H1 (cell line): ENCODE results near the gene MTMR8. TPM values are rescaled to one million over a fixed set of nuclear protein-coding genes. Genes with fewer than 3 reads are reported as not detected.

Experiments
- CTCF ChIA-PET: fragments of 300-600 bp; sonication (Branson Sonifier 250); formaldehyde crosslinking; loops from one replicate; lab custom pipeline; 2021; ENCODE audit not compliant: partially characterized antibody; lab: Charles Lee
- POLR2A ChIA-PET: fragments of 300-600 bp; sonication (Branson Sonifier 250); formaldehyde crosslinking; loops from one replicate; lab custom pipeline; 2021; ENCODE audit warnings: inconsistent platforms; ENCODE audit not compliant: partially characterized antibody; lab: Charles Lee
- DNase-seq, 2 experiments: peaks; one replicate each; pipeline versions ENCODE4 v3.0.0 to v3.0.0-alpha.2; 2010 to 2022; ENCODE audit warnings: low spot score in 2 of 2, low read depth in 1 of 2, mixed read lengths in 1 of 2
- FAIRE-seq: peaks from 2 replicates; lab custom pipeline; 2011; peaks lifted over from hg19 to GRCh38; lab: Jason Lieb, UNC
- H2AFZ ChIP-seq: 2 replicates; pipeline ENCODE4 v1.8.1; 2012; ENCODE audit warnings: low read length, inconsistent platforms
- H2AK5ac ChIP-seq: 2 replicates; pipeline ENCODE4 v1.6.1; 2013; ENCODE audit warnings: low read depth, low read length
- H2BK120ac ChIP-seq: replicated peaks from 2 replicates; pipeline ENCODE3; 2013; ENCODE audit warnings: low read depth, low read length, inconsistent platforms
- H2BK12ac ChIP-seq: 2 replicates; pipeline ENCODE4 v1.6.1; 2013; ENCODE audit warnings: low read depth, low read length
- H2BK15ac ChIP-seq: 2 replicates; pipeline ENCODE4 v1.6.1; 2013; ENCODE audit warnings: low read length
- H2BK20ac ChIP-seq: 2 replicates; pipeline ENCODE4 v1.6.1; 2013; ENCODE audit warnings: low read length
- H2BK5ac ChIP-seq: 2 replicates; pipeline ENCODE4 v1.6.1; 2013; ENCODE audit warnings: low read depth, low read length
- H3K14ac ChIP-seq: 2 replicates; pipeline ENCODE4 v1.6.1; 2013; ENCODE audit warnings: inconsistent platforms; ENCODE audit not compliant: insufficient read length
- H3K18ac ChIP-seq: 2 replicates; pipeline ENCODE4 v1.6.1; 2013; ENCODE audit warnings: low read length; ENCODE audit errors: extremely low read depth
- H3K23ac ChIP-seq: 2 replicates; pipeline ENCODE4 v1.6.1; 2013; ENCODE audit warnings: inconsistent platforms; ENCODE audit not compliant: insufficient read length
- H3K23me2 ChIP-seq: 2 replicates; pipeline ENCODE4 v1.6.1; 2013; ENCODE audit warnings: low read depth, low read length
- H3K27ac ChIP-seq: 2 replicates; pipeline ENCODE4 v1.6.1; 2011; ENCODE audit warnings: low read depth, low read length, inconsistent platforms
- H3K27me3 ChIP-seq, 4 experiments: replicated peaks in 1 of 4; 1 replicate in 1 of 4; 2 replicates in 3 of 4; pipeline versions ENCODE4 v1.6.1 to v1.8.1; 2011 to 2013; ENCODE audit warnings: low read length in 3 of 4, mild to moderate bottlenecking in 3 of 4, inconsistent platforms in 2 of 4, mixed read lengths in 2 of 4, moderate library complexity in 1 of 4; ENCODE audit not compliant: control insufficient read depth in 3 of 4, insufficient read depth in 3 of 4; ENCODE audit errors: extremely low read depth in 1 of 4
- H3K36me3 ChIP-seq, 4 experiments: 2 replicates each; pipeline versions ENCODE4 v1.6.1 to v1.8.1; 2011 to 2013; ENCODE audit warnings: mild to moderate bottlenecking in 4 of 4, low read length in 3 of 4, moderate library complexity in 2 of 4, control low read depth in 1 of 4, inconsistent platforms in 1 of 4; ENCODE audit not compliant: insufficient read depth in 4 of 4, control insufficient read depth in 2 of 4
- H3K4ac ChIP-seq: replicated peaks from 2 replicates; pipeline ENCODE3; 2013; ENCODE audit warnings: low read length, low read depth, mixed read lengths, inconsistent platforms; ENCODE audit not compliant: insufficient read length
- H3K4me1 ChIP-seq, 4 experiments: replicated peaks in 1 of 4; 1 replicate in 1 of 4; 2 replicates in 3 of 4; pipeline versions ENCODE4 v1.6.1 to v1.8.1; 2011 to 2013; ENCODE audit warnings: low read length in 3 of 4, inconsistent platforms in 2 of 4, mixed read lengths in 1 of 4; ENCODE audit not compliant: insufficient read depth in 4 of 4, control insufficient read depth in 3 of 4
- H3K4me2 ChIP-seq, 2 experiments: 2 replicates each; pipeline versions ENCODE4 v1.6.1 to v1.8.1; 2011 to 2013; ENCODE audit warnings: low read depth in 2 of 2, low read length in 2 of 2, control low read depth in 1 of 2, inconsistent platforms in 1 of 2, mild to moderate bottlenecking in 1 of 2; ENCODE audit not compliant: insufficient read depth in 1 of 2
- H3K4me3 ChIP-seq, 4 experiments: fragments of 200-600, 300-600 bp in 1 of 4; sonication (generic), shearing (Covaris generic), sonication (Bioruptor Twin) in 1 of 4; 2 replicates each; pipeline versions ENCODE4 v1.5.1 to v1.8.1; 2011 to 2016; ENCODE audit warnings: low read length in 4 of 4, low read depth in 3 of 4, control low read depth in 2 of 4, inconsistent platforms in 2 of 4, mild to moderate bottlenecking in 2 of 4, mixed read lengths in 1 of 4, moderate library complexity in 1 of 4; ENCODE audit not compliant: insufficient read depth in 2 of 4; ENCODE audit errors: extremely low read depth in 1 of 4
- H3K56ac ChIP-seq: replicated peaks from 2 replicates; pipeline ENCODE3; 2013; ENCODE audit warnings: low read depth, mild to moderate bottlenecking, mixed read lengths, low read length, inconsistent platforms; ENCODE audit not compliant: insufficient read length
- H3K79me1 ChIP-seq: 2 replicates; pipeline ENCODE4 v1.6.1; 2013; ENCODE audit warnings: low read depth, low read length, control low read depth
- H3K79me2 ChIP-seq, 2 experiments: 2 replicates each; pipeline versions ENCODE4 v1.6.1 to v1.8.1; 2012 to 2013; ENCODE audit warnings: low read length in 2 of 2, mild to moderate bottlenecking in 2 of 2, inconsistent platforms in 1 of 2; ENCODE audit not compliant: insufficient read depth in 2 of 2, control insufficient read depth in 1 of 2
- H3K9ac ChIP-seq, 4 experiments: replicated peaks in 1 of 4; 1 replicate in 1 of 4; 2 replicates in 3 of 4; pipeline versions ENCODE4 v1.6.1 to v1.8.1; 2011 to 2013; ENCODE audit warnings: low read depth in 3 of 4, low read length in 3 of 4, control low read depth in 2 of 4, mild to moderate bottlenecking in 2 of 4, moderate library complexity in 2 of 4, inconsistent platforms in 1 of 4; ENCODE audit errors: extremely low read depth in 1 of 4
- H3K9me3 ChIP-seq, 2 experiments: 2 replicates each; pipeline versions ENCODE4 v1.6.1 to v1.8.1; 2012 to 2013; ENCODE audit warnings: mild to moderate bottlenecking in 2 of 2, moderate library complexity in 2 of 2, control low read depth in 1 of 2, inconsistent platforms in 1 of 2, low read depth in 1 of 2, low read length in 1 of 2, mixed read lengths in 1 of 2; ENCODE audit not compliant: insufficient read depth in 2 of 2
- H4K20me1 ChIP-seq, 2 experiments: replicated peaks in 1 of 2; 2 replicates each; pipeline versions ENCODE3 to v1.8.1; 2011 to 2013; ENCODE audit warnings: inconsistent platforms in 2 of 2, low read length in 2 of 2, mild to moderate bottlenecking in 1 of 2; ENCODE audit not compliant: insufficient read depth in 2 of 2, control insufficient read depth in 1 of 2
- H4K5ac ChIP-seq: 2 replicates; pipeline ENCODE4 v1.6.1; 2013; ENCODE audit warnings: low read length, low read depth, mixed read lengths, inconsistent platforms; ENCODE audit not compliant: insufficient read length
- H4K8ac ChIP-seq: 2 replicates; pipeline ENCODE4 v1.8.0; 2013; ENCODE audit warnings: mild to moderate bottlenecking, moderate library complexity, low read length, inconsistent platforms; ENCODE audit not compliant: insufficient read depth; ENCODE audit errors: extremely low read depth
- H4K91ac ChIP-seq: replicated peaks from 2 replicates; pipeline ENCODE3; 2013; ENCODE audit warnings: low read length, mixed read lengths, inconsistent platforms; ENCODE audit not compliant: insufficient read length
- ATF2 ChIP-seq: IDR thresholded peaks from 2 replicates; pipeline ENCODE4 v1.6.1; 2012; ENCODE audit warnings: low read length, inconsistent platforms
- CHD2 ChIP-seq: IDR thresholded peaks from 2 replicates; pipeline ENCODE4 v1.6.1; 2012; ENCODE audit warnings: low read length, improper control_type of control experiment
- CREB1 ChIP-seq: IDR thresholded peaks from 2 replicates; pipeline ENCODE4 v1.6.1; 2012; ENCODE audit warnings: inconsistent platforms
- EP300 ChIP-seq, 2 experiments: IDR thresholded peaks; 1 replicate in 1 of 2; 2 replicates in 1 of 2; pipeline ENCODE4 v1.6.1; 2011 to 2012; ENCODE audit warnings: low read depth in 2 of 2, low read length in 2 of 2, mild to moderate bottlenecking in 2 of 2, borderline replicate concordance in 1 of 2, inconsistent platforms in 1 of 2, moderate library complexity in 1 of 2
- KDM1A ChIP-seq: fragments of 200-600, 300-600 bp; sonication (generic); IDR thresholded peaks from 2 replicates; pipeline ENCODE4 v1.7.1; 2016; ENCODE audit warnings: mild to moderate bottlenecking, low read length, borderline replicate concordance
- KDM5A ChIP-seq: fragments of 200-600 bp; IDR thresholded peaks from 2 replicates; pipeline ENCODE4 v1.7.1; 2012; ENCODE audit warnings: mild to moderate bottlenecking, low read length, inconsistent platforms, mixed read lengths
- POLR2AphosphoS5 ChIP-seq: IDR thresholded peaks from 2 replicates; pipeline ENCODE4 v1.6.1; 2011; ENCODE audit warnings: low read depth, low read length
- RAD21 ChIP-seq, 2 experiments: IDR thresholded peaks in 1 of 2; conservative IDR thresholded peaks in 1 of 2; 2 replicates each; pipeline ENCODE4 v1.6.1; 2011; ENCODE audit warnings: low read depth in 2 of 2, low read length in 2 of 2, improper control_type of control experiment in 1 of 2, inconsistent platforms in 1 of 2, mild to moderate bottlenecking in 1 of 2, moderate library complexity in 1 of 2
- SIRT6 ChIP-seq: IDR thresholded peaks from one replicate; pipeline ENCODE4 v1.7.1; 2012; ENCODE audit warnings: low read length, inconsistent platforms
- SIX5 ChIP-seq: IDR thresholded peaks from 2 replicates; pipeline ENCODE4 v1.6.1; 2011; ENCODE audit warnings: mild to moderate bottlenecking, low read depth, low read length
- SP1 ChIP-seq: IDR thresholded peaks from 2 replicates; pipeline ENCODE4 v1.6.1; 2011; ENCODE audit warnings: low read depth, low read length
- TEAD4 ChIP-seq: IDR thresholded peaks from 2 replicates; pipeline ENCODE4 v1.6.1; 2012; ENCODE audit warnings: low read depth, low read length, inconsistent platforms, mixed read lengths
- USF2 ChIP-seq: IDR thresholded peaks from 2 replicates; pipeline ENCODE4 v1.6.1; 2011; ENCODE audit warnings: low read length, improper control_type of control experiment
- ZNF274 ChIP-seq: IDR thresholded peaks from 2 replicates; pipeline ENCODE4 v1.7.0; 2012; ENCODE audit warnings: low read length, borderline replicate concordance; ENCODE audit errors: extremely low read depth
- polyA plus RNA-seq, 7 experiments: library from polyadenylated mRNA; depleted of rRNA in 3 of 7; stranded (reverse) in 5 of 7; unstranded in 2 of 7; fragments of >200 nt in 5 of 7; fragments of 200-250 nt in 2 of 7; gene quantifications; 1 replicate in 5 of 7; 2 replicates in 1 of 7; 4 replicates in 1 of 7; pipeline versions ENCODE4 v1.2.1 to v1.2.3, GENCODE V29; 2011 to 2013; ENCODE audit warnings: missing spikeins in 2 of 7, mixed read lengths in 2 of 7
- total RNA-seq: library from RNA; stranded (reverse); fragmentation: NEBNext Ultra II Directional; extraction: Animal tissue kit (Norgen Biotek cat#: 25700); gene quantifications from 2 replicates; pipeline ENCODE4 v1.2.1, GENCODE V29; 2021

The MTMR8 gene
- total and polyA plus RNA-seq, 2 of the 8 experiments (the other 6 are each of a cell fraction or from before 2014, with no cell fraction given) = 1.3 to 6.3 TPM

GRCh38 chrX:64427281-64427680, 32.0 kb upstream of the MTMR8 start:
- Histone ChIP-seq H4K91ac (no peak overlapping the region), H3K36me3 (no peaks in the 10 kb centered on the region), H3K4ac (no peak overlapping the region), H3K27ac (no peak overlapping the region), H4K5ac (no peak overlapping the region), H2BK20ac (no peak overlapping the region), H3K79me1 (no peaks in the 10 kb centered on the region), H3K23ac (no peak overlapping the region), H3K9ac (no peak overlapping the region), H2BK12ac (no peak overlapping the region), H3K4me3 (no peak overlapping the region), H2BK15ac (no peak overlapping the region), H2BK5ac (no peak overlapping the region; the same call in 1 of the 2 replicates), H3K14ac (no peak overlapping the region), H3K4me1 (peaks cover 0 to 5% (median 0%) of the 10 kb centered on the region in 4 experiments; a peak in 1 of 7 replicates), H2AFZ (no peak overlapping the region), H2BK120ac (no peak overlapping the region), H3K9me3 (no peaks in the 10 kb centered on the region), H4K8ac (no peak overlapping the region), H4K20me1 (no peaks in the 10 kb centered on the region), H3K18ac (no peak overlapping the region), H3K4me2 (no peak overlapping the region), H3K56ac (no peak overlapping the region), H3K79me2 (no peaks in the 10 kb centered on the region), H3K23me2 (no peaks in the 10 kb centered on the region), H2AK5ac (no peak overlapping the region), H3K27me3 (no peaks in the 10 kb centered on the region)
- FAIRE-seq (no peak), DNase-seq (no peak)
- ChIA-PET POLR2A (no interaction called here), CTCF (no interaction called here)
- TF ChIP-seq SIRT6 (no peak), KDM1A (no peak), EP300 (IDR thresholded peaks at IDR 0.05; ENCODE audit: borderline replicate concordance in 1 of 2, low read depth in 2 of 2, low read length in 2 of 2) (no peak), TEAD4 (no peak), ZNF274 (no peak), SP1 (no peak), CREB1 (no peak), RAD21 (IDR thresholded peaks at IDR 0.05 in 1 of 2, conservative IDR thresholded peaks at IDR 0.05 in 1 of 2; ENCODE audit: low read depth in 2 of 2, low read length in 2 of 2) (no peak), USF2 (no peak), POLR2AphosphoS5 (no peak), ATF2 (no peak), CHD2 (no peak), SIX5 (no peak), KDM5A (no peak)
